Measurements from ENCODE around the gene PSEN1. TPM values are rescaled to one million over a fixed set of nuclear protein-coding genes. Genes with fewer than 3 reads are reported as not detected.
A peak's percentile ranks its signal among the peaks of the same experiment; 100 is the strongest.
"Not testable (repeated sequence)": the region's sequence is repeated elsewhere in the genome, so short reads cannot be mapped to it uniquely, and the experiment has no call there.

Gene PSEN1
- total RNA-seq, 1 donor from 2014 or later: 62.1 TPM

GRCh38 chr14:73153272-73153671 is 17.0 kb downstream of the PSEN1 start:
- intact Hi-C loops (cut with DNase I): no loop called here
- ATAC-seq (peak; percentile 36), DNase-seq (ENCODE audit: low spot score) (no peak)

- intact Hi-C loops (cut with DNase I): no loop called here
These were observed 25.9 kb downstream of the PSEN1 start for GRCh38 chr14:73162251-73162650.

DNA sequence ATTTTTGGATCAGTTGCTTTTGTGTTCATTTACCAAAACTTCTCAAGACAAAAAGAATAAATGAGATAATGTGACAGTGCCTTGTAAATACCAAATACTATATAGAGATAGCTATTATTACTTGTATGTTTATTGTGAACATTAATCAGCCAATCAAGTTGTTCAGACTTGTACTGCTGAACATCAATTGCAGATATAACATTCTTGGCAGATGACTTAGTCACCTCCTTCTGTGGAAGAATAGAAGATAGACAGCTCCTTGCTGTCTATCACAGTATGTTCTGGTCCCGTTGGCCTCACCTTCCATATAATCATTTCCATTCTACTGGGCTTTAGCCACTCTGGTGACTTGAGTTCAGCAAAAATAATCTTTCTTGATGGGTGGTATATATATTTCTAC is 30.1 kb downstream of the PSEN1 start:
- ATAC-seq (no peak), DNase-seq (ENCODE audit: low spot score) (no peak)
- intact Hi-C loops (cut with DNase I): no loop called here

More at GRCh38 chr14:73162251-73162650, 25.9 kb downstream of the PSEN1 start:
- DNase-seq (ENCODE audit: low spot score): no peak
- ATAC-seq: no peak

DNA sequence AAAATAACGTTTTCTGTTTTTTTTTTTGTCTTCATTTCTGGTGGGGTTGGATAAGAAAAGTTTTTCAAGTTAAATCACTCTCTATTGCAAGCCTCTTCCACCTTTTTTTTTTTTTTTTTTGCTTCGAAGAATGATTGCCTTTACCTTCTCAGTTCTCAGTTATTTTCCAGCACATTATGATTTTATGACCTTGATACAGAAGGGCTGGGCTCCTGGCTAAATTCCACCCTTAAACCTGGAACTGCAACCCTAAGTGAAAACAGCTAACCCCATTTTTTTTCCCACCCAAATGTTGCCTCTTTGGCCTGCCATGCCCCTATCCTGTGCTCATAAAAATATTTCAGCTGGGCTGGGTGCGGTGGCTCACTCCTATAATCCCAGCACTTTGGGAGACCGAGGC is 31.4 kb downstream of the PSEN1 start:
- peak; percentile 22 for ATAC-seq
- no peak for DNase-seq (ENCODE audit: low spot score)
- intact Hi-C loops (cut with DNase I): no loop called here

DNA sequence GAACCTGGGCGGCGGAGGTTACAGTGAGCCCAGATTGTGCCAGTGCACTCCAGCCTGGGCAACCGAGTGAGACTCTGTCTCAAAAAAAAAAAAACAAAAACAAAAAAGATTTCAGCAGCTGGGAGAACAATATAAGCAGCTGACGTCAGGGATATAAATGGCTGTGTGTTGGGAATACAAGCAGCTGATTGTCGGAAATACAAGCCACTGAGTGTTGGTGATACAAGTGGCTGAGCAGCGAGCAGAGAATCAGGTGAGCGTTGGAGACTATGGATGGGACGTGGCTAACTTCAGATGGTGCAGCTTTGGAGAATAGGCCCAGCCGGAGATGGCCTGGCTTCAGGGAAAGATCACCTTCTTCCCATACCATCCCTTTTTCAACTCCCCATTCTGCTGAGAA is 32.0 kb downstream of the PSEN1 start:
- DNase-seq (ENCODE audit: low spot score) (no peak), ATAC-seq (peak; percentile 59)
- intact Hi-C loops (cut with DNase I): no loop called here

- intact Hi-C loops (cut with DNase I): no loop called here
- no peak for ATAC-seq
- DNase-seq (ENCODE audit: low spot score): no peak
These were observed 32.4 kb downstream of the PSEN1 start for GRCh38 chr14:73168691-73169090.

DNA sequence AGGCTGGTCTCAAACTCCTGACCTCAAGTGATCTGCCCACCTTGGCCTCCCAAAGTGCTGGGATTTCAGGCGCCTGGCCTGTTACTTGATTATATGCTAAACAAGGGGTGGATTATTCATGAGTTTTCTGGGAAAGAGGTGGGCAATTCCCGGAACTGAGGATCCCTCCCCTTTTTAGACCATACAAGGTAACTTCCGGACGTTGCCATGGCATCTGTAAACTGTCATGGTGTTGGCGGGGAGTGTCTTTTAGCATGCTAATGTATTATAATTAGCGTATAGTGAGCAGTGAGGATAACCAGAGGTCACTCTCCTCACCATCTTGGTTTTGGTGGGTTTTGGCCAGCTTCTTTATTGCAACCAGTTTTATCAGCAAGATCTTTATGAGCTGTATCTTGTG is 33.5 kb downstream of the PSEN1 start:
- intact Hi-C loops (cut with DNase I); DNase-seq (ENCODE audit: low spot score); ATAC-seq: not testable (repeated sequence)

- intact Hi-C loops (cut with DNase I): no loop called here
- no peak for ATAC-seq
- DNase-seq (ENCODE audit: low spot score): no peak
These were observed 34.4 kb downstream of the PSEN1 start for GRCh38 chr14:73170686-73171085.

GRCh38 chr14:73172500-73172899 is 36.2 kb downstream of the PSEN1 start:
- ATAC-seq (no peak), DNase-seq (ENCODE audit: low spot score) (no peak)
- intact Hi-C loops (cut with DNase I): no loop called here

- intact Hi-C loops (cut with DNase I): no loop called here
- DNase-seq (ENCODE audit: low spot score) (no peak), ATAC-seq (peak; percentile 34)
These were observed 36.9 kb downstream of the PSEN1 start for GRCh38 chr14:73173092-73173735.

DNA sequence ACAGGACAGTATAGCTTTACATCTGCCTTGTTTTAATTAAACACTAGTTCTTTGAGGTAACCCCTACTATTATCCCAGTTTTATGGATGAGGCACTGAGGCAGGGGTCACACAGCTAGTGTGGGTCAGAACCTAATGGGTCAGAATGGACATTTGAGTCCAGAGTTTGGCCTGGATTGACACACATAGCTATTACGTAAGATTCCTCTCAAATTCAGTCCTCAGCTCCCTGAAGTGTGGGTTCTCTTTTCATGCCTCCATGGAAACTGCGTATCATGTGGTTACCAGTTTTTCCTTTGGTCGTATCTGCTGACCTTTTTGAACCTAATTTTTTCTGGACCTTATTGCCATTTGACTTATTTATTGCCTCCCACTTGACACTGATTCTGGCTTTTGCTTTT is 40.4 kb downstream of the PSEN1 start:
- intact Hi-C loops (cut with DNase I): no loop called here
- ATAC-seq (peak; percentile 79), DNase-seq (ENCODE audit: low spot score) (no peak)

- ATAC-seq (peak; percentile 91), DNase-seq (ENCODE audit: low spot score) (no peak)
- intact Hi-C loops (cut with DNase I): no loop called here
These were observed 44.1 kb downstream of the PSEN1 start for GRCh38 chr14:73180385-73180805.

DNA sequence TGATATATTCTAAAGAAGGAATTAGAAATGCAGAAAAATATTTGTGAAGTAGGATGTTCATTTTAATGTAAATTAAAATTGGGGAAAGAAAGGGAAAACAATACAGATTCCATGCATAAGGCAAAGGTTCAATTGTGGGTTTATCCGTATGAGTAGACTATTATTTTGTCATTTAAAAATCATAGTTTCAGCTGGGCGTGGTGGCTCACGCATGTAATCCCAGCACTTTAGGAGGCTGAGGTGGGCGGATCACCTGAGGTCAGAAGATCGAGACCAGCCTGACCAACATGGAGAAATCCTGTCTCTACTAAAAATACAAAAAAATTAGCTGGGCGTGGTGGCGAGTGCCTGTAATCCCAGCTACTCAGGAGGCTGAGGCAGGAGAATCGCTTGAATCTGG is 44.7 kb downstream of the PSEN1 start:
- intact Hi-C loops (cut with DNase I); ATAC-seq; DNase-seq (ENCODE audit: low spot score): not testable (repeated sequence)

DNA sequence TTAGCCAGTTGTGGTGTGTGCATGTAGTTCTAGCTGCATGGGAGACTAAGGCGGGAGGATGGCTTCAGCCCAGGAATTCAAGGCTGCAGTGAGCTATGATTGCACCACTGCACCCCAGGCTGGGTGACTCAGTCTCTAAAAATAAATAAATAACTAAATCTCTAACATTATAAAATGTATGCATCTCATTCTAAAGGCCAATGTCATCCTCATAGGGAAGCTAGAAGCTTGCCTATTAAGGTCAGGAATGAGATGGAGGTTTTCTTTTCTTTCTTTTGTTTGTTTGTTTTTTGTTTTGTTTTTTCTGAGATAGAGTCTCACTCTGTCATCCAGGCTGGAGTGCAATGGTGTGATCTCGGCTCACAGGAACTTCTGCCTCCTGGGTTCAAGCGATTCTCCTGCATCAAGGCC is 52.2 kb downstream of the PSEN1 start:
- ATAC-seq (no peak), DNase-seq (ENCODE audit: low spot score) (no peak)
- intact Hi-C loops (cut with DNase I): no loop called here

DNA sequence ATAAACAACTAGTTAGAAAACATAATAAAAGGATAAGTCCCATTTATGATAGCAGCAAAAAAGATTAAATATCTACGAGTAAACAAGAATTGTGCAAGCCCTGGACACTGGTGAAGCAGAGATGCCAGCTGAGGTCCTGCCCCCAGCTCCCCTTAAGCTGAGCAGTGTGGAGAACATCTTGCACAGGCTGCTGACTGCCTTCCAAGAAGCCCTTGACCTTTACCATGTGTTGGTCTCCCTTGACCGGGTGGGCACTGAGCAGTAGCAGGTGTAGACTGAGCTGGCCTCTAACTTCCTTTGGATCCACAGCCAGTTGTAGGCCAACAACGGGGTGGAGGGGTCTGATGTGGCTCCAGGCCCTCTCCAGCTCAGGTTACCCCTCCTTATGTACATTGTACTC is 53.3 kb downstream of the PSEN1 start:
- intact Hi-C loops (cut with DNase I): no loop called here
- DNase-seq (ENCODE audit: low spot score) (no peak), ATAC-seq (peak; percentile 45)

GRCh38 chr14:73191441-73191840 is 55.1 kb downstream of the PSEN1 start:
- ATAC-seq (no peak), DNase-seq (ENCODE audit: low spot score) (no peak)
- intact Hi-C loops (cut with DNase I): no loop called here

- DNase-seq (ENCODE audit: low spot score); ATAC-seq; intact Hi-C loops (cut with DNase I): not testable (repeated sequence)
These were observed 58.0 kb downstream of the PSEN1 start for GRCh38 chr14:73194306-73194705.

GRCh38 chr14:73198253-73198652 is 61.9 kb downstream of the PSEN1 start:
- ATAC-seq (no peak), DNase-seq (ENCODE audit: low spot score) (no peak)
- intact Hi-C loops (cut with DNase I): no loop called here

DNA sequence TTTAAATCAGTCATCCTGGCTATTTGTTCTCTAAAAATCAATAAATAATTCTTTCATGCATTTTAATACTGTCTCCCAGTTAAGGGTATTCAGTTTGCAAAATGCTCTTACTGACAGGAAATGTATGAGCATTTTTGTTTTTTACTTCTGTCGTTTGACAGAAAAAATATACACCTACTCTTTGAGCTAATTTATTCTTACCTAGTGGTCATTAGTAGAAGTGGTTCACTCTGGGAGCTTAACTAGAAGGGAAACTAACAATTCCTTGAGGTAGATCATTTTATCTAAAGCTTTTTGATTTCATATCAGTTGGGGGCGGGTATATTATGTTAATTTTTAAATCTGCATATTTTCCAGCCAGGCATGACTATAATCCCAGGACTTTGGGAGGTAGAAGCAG is 67.2 kb downstream of the PSEN1 start:
- ATAC-seq (no peak), DNase-seq (ENCODE audit: low spot score) (no peak)
- intact Hi-C loops (cut with DNase I): no loop called here

- intact Hi-C loops (cut with DNase I): no loop called here
- ATAC-seq (no peak), DNase-seq (ENCODE audit: low spot score) (no peak)
These were observed 71.3 kb downstream of the PSEN1 start for GRCh38 chr14:73207615-73208014.

DNA sequence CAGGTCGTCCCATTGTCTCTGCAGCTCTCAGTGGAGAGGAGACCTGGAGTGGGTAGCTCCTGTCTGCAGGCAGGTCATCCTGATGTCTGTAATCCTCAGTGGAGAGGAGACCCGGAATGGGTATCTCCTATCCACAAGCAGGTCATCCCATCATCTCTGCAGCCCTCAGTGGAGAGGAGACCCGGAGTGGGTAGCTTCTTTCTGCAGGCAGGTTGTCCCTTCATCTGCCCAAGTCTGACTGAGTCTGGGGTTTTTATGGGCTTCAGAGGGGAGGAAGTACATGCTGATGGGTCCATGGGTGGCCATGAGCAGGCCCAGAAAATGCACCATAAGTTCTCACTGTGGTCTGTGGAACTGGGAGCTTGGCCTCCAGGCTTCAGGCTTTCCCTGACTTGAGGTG is 72.1 kb downstream of the PSEN1 start:
- ATAC-seq (no peak), DNase-seq (ENCODE audit: low spot score) (no peak)
- intact Hi-C loops (cut with DNase I): no loop called here

Data from sciatic nerve (tissue), 2 donors.